Thyroid gland (tissue), 4 donors: ENCODE data around the gene RSRP1. TPM values are rescaled to one million over a fixed set of nuclear protein-coding genes. Genes with fewer than 3 reads are reported as not detected.

Experiments
- DNase-seq, 2 donors: peaks; one replicate each; pipeline ENCODE4 v3.0.0-alpha.2; 2019
- H3K27ac ChIP-seq, 3 donors: fragments of 200-600 bp; sonication (generic); 1 replicate in 2 of 3; 2 replicates in 1 of 3; pipeline ENCODE4 v1.5.1; 2016 to 2019; ENCODE audit warnings: mild to moderate bottlenecking in 1 of 3, moderate library complexity in 1 of 3
- H3K27me3 ChIP-seq: fragments of 200-600 bp; sonication (generic); one replicate; pipeline ENCODE4 v1.5.1; 2019
- H3K36me3 ChIP-seq, 2 donors: fragments of 200-600 bp; sonication (generic); one replicate each; pipeline ENCODE4 v1.5.1; 2016 to 2019
- H3K4me1 ChIP-seq, 2 donors: fragments of 200-600 bp; sonication (generic); one replicate each; pipeline ENCODE4 v1.5.1; 2017 to 2019
- H3K4me3 ChIP-seq, 3 donors: fragments of 200-600 bp; sonication (generic); replicated peaks in 1 of 3; 1 replicate in 2 of 3; 2 replicates in 1 of 3; pipeline ENCODE4 v1.5.1; 2016; ENCODE audit warnings: mild to moderate bottlenecking in 1 of 3
- H3K9me3 ChIP-seq: fragments of 200-600 bp; sonication (generic); one replicate; pipeline ENCODE4 v1.5.1; 2017
- POLR2A ChIP-seq, 2 donors: fragments of 450-650 bp; IDR thresholded peaks; one replicate each; pipeline ENCODE4 v1.6.1; 2017; ENCODE audit warnings: antibody characterized with exemption in 2 of 2, mild to moderate bottlenecking in 2 of 2, moderate library complexity in 1 of 2
- whole genome bisulfite sequencing, 2 donors: methylation state at CpG; one replicate each; pipeline ENCODE4 v1.1.5; 2017; 5-methylcytosine and 5-hydroxymethylcytosine counted together
- intact Hi-C: fragments of 100-400 bp; cut with DNase I; formaldehyde crosslinking; loops from one replicate; pipeline ENCODE4 v1.15.1; 2023
- total RNA-seq, 4 donors: library from RNA; depleted of rRNA; stranded (reverse); fragments of >200 nt; gene quantifications; one replicate each; pipeline ENCODE4 v1.2.3, GENCODE V29; 2016
- TF ChIP-seq, protein P1 (sequence below), 6 experiments: fragments of 200-600 bp in 3 of 6; fragments of 450-650 bp in 3 of 6; sonication (generic) in 3 of 6; IDR thresholded peaks; one replicate each; pipeline ENCODE4 v1.5.1; 2016 to 2019; ENCODE audit warnings: antibody characterized with exemption in 6 of 6, mild to moderate bottlenecking in 2 of 6, inconsistent platforms in 1 of 6, moderate library complexity in 1 of 6

Gene RSRP1
- total RNA-seq, 4 donors from 2014 or later, result 140 to 294 (median 152) TPM

DNA sequence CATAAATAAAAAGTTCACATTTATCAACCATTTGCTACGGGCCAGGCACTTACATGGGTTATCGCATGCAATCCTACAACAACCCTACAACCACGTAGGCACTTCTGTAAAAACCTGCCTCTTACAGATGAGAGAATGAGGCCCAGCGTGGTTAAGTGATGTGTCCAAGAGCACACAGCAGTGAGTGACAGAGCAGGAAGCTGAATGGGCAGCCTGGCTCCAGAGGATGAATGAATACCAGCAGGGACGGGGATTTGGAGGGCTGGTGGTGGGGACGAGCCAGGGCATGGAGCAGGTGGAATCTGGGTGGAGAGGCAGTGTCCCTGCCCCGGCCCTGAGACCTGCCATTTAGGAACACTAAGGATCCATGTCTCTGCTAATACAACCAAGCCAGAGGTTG is 50.4 kb downstream of the RSRP1 start:
- 80 to 92% methylated on average over 7 of the region's 7 CpGs for WGBS, 2 donors
- intact Hi-C loops, result loop anchor here (10.0 kb wide), 1 partner anchor 162 kb away; no protein-coding TSS in a partner anchor
- no peak overlapping the region for H3K27ac ChIP-seq
- no peaks in the 10 kb centered on the region for H3K27me3 ChIP-seq
- peaks cover 7 to 13% of the 10 kb centered on the region in 2 donors for H3K4me1 ChIP-seq
- TF ChIP-seq, protein P1, sequence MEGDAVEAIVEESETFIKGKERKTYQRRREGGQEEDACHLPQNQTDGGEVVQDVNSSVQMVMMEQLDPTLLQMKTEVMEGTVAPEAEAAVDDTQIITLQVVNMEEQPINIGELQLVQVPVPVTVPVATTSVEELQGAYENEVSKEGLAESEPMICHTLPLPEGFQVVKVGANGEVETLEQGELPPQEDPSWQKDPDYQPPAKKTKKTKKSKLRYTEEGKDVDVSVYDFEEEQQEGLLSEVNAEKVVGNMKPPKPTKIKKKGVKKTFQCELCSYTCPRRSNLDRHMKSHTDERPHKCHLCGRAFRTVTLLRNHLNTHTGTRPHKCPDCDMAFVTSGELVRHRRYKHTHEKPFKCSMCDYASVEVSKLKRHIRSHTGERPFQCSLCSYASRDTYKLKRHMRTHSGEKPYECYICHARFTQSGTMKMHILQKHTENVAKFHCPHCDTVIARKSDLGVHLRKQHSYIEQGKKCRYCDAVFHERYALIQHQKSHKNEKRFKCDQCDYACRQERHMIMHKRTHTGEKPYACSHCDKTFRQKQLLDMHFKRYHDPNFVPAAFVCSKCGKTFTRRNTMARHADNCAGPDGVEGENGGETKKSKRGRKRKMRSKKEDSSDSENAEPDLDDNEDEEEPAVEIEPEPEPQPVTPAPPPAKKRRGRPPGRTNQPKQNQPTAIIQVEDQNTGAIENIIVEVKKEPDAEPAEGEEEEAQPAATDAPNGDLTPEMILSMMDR (IDR thresholded peaks at IDR 0.05), result no peak
- TF ChIP-seq POLR2A (IDR thresholded peaks at IDR 0.05), result no peak
- H3K9me3 ChIP-seq, result no peaks in the 10 kb centered on the region
- no peaks in the 10 kb centered on the region for H3K36me3 ChIP-seq
- no peak overlapping the region for H3K4me3 ChIP-seq
- no peak for DNase-seq

DNA sequence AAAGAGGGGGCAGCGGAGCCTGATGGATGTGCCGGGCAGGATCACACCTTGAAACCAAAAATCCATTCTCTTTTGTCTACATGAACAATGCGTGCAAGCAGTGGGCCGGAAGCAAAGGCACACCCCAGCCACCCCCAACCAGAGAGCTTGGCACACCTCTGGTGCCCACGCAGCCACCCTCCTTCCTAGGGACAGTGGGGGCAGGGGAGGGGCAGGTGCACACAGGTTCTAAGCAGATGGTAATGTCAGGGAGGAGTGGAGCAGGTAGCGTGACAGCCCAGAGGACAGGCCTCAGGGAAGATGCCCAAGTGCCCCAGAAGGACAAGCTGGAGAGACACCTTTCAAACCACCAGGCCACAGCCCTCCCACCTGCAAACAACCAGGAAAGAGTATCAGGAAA is 51.4 kb downstream of the RSRP1 start:
- H3K4me1 ChIP-seq, result peaks cover 7 to 13% of the 10 kb centered on the region in 2 donors
- 62 to 73% methylated on average over 6 of the region's 6 CpGs for WGBS, 2 donors

DNA sequence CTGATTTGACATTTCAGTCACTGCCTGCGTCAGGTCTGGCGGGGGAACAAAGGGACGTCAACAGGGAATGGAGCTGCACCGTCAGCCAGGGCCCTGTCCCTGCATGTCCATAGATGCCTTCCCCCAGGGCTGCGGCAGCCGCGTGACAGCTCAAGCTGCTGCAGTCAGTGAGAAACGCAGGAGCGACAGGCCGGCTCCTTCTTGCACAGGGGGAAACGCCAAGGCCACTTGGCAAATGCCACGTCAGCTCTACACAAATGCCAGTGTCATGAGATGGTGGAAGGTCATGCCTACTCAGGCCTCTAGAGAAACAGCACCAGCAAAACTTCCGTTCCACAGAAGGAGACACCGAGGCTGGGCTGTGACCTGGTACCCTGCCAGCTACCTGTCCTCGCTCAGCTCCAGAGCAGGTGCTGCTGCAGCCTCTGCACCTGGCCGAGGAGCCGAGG is 52.7 kb downstream of the RSRP1 start:
- 83 to 89% methylated on average over 10 to 13 of the region's 17 CpGs for WGBS, 2 donors
- DNase-seq, result no peak
- no peak overlapping the region for H3K4me3 ChIP-seq
- peaks cover 7 to 13% of the 10 kb centered on the region in 2 donors for H3K4me1 ChIP-seq
- H3K36me3 ChIP-seq, result no peaks in the 10 kb centered on the region
- H3K9me3 ChIP-seq, result no peaks in the 10 kb centered on the region
- no peaks in the 10 kb centered on the region for H3K27me3 ChIP-seq
- intact Hi-C loops, result loop anchor here (10.0 kb wide), 1 partner anchor 160 kb away; no protein-coding TSS in a partner anchor
- TF ChIP-seq, protein P1 (IDR thresholded peaks at IDR 0.05), result no peak
- no peak for TF ChIP-seq POLR2A (IDR thresholded peaks at IDR 0.05)
- H3K27ac ChIP-seq, result no peak overlapping the region

More for the DNA sequence above, 51.4 kb downstream of the RSRP1 start:
- no peak overlapping the region for H3K4me3 ChIP-seq
- H3K27ac ChIP-seq, result no peak overlapping the region
- intact Hi-C loops, result loop anchor here (10.0 kb wide), 1 partner anchor 161 kb away; no protein-coding TSS in a partner anchor
- no peak for DNase-seq
- TF ChIP-seq, protein P1 (IDR thresholded peaks at IDR 0.05), result no peak
- no peak for TF ChIP-seq POLR2A (IDR thresholded peaks at IDR 0.05)
- H3K36me3 ChIP-seq, result no peaks in the 10 kb centered on the region
- H3K9me3 ChIP-seq, result no peaks in the 10 kb centered on the region
- no peaks in the 10 kb centered on the region for H3K27me3 ChIP-seq

DNA sequence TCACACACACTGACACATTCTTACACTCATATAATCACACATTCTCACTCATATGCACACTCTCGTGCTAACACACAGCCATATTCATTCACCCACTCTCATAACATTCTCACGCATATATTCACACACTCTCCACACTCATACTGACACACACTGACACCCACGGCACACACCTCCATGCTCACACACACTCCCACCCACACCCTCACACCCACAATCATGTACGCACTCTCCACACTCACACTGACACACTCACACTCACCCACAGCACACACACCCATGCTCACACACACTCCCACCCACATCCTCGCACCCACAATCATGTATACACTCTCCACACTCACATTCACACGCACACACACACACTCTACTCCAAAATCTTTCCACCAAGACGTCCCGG is 53.2 kb downstream of the RSRP1 start:
- Histone ChIP-seq H3K4me1 (peaks cover 7 to 13% of the 10 kb centered on the region in 2 donors), H3K27ac (no peak overlapping the region), H3K9me3 (no peaks in the 10 kb centered on the region), H3K27me3 (no peaks in the 10 kb centered on the region), H3K36me3 (no peaks in the 10 kb centered on the region), H3K4me3 (no peak overlapping the region)
- DNase-seq, result no peak
- TF ChIP-seq, protein P1 (IDR thresholded peaks at IDR 0.05), result no peak
- no peak for TF ChIP-seq POLR2A (IDR thresholded peaks at IDR 0.05)
- intact Hi-C loops, result loop anchor here (10.0 kb wide), 1 partner anchor 159 kb away; no protein-coding TSS in a partner anchor
- 85 to 89% methylated on average over 8 of the region's 8 CpGs for WGBS, 2 donors

DNA sequence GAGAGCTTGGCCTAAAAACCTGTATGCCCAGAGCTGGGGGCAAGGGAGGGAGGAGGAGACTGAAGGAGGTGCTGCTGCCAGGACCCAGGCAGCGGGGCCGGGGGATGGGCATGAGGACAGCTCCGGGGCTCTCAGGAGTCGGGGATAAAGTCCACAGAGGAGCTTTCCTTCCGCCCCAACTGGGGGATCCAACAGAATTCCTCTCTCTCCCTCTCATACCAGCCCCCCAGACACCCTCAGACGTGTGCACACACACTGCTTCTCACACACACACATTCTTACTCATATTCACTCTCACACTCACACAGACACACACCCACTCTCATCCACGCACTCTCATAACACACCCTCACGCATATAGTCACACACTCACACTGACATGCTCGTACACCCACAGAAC is 54.0 kb downstream of the RSRP1 start:
- TF ChIP-seq, protein P1 (IDR thresholded peaks at IDR 0.05), result no peak
- TF ChIP-seq POLR2A (IDR thresholded peaks at IDR 0.05), result no peak
- Histone ChIP-seq H3K27me3 (no peaks in the 10 kb centered on the region), H3K36me3 (no peaks in the 10 kb centered on the region), H3K4me3 (no peak overlapping the region), H3K27ac (no peak overlapping the region), H3K4me1 (peaks cover 7% of the 10 kb centered on the region in 2 donors), H3K9me3 (no peaks in the 10 kb centered on the region)
- intact Hi-C loops, result loop anchor here (10.0 kb wide), 1 partner anchor 158 kb away; no protein-coding TSS in a partner anchor
- 65 to 66% methylated on average over 9 of the region's 9 CpGs for WGBS, 2 donors
- DNase-seq, result no peak

Other genes with a start within 250 kb of the RSRP1 start
- 10 to 100 TPM; 41.1 to 94.9 (median 57.9) TPM for gene SYF2, start 15.0 kb downstream of the RSRP1 start, total RNA-seq
- gene RHD, start 25.1 kb upstream of the RSRP1 start, total RNA-seq, result not detected
- 10 to 100 TPM; 66.4 to 89.2 (median 78.5) TPM for gene TMEM50A, start 90.9 kb upstream of the RSRP1 start, total RNA-seq
- gene RHCE, start 173.4 kb upstream of the RSRP1 start, total RNA-seq, result 1 to 10 TPM in 1 of 4 donors, under 1 TPM in 2, not detected in 1; 0.33 to 1.5 (median 0.39) TPM
- 10 to 100 TPM; 25.6 to 31.8 (median 28.7) TPM for gene MACO1, start 183.4 kb upstream of the RSRP1 start, total RNA-seq